ENCODE measurements around the gene IGF2BP2. TPM values are rescaled to one million over a fixed set of nuclear protein-coding genes. Genes with fewer than 3 reads are reported as not detected.

IGF2BP2 gene
- total and polyA plus RNA-seq, 10 donors, result 1.1 to 21.1 (median 12.0) TPM

- Histone ChIP-seq H3K4me3 (no peak overlapping the region), H3K36me3 (no peaks in the 10 kb centered on the region), H3K27me3 (replicated peaks in 1 of 7) (no peaks in the 10 kb centered on the region), H3K9me3 (no peaks in the 10 kb centered on the region), H3K27ac (no peak overlapping the region), H3K4me1 (peaks cover 0 to 20% (median 2%) of the 10 kb centered on the region in 6 donors)
- TF ChIP-seq CTCF (IDR thresholded peaks at IDR 0.05 in 8 of 11, conservative IDR thresholded peaks at IDR 0.05 in 3 of 11), result no peak
- TF ChIP-seq POLR2A (IDR thresholded peaks at IDR 0.05), result no peak
- TF ChIP-seq POLR2AphosphoS5 (IDR thresholded peaks at IDR 0.05), result no peak
- intact Hi-C loops (cut with DNase I; ENCODE audit: low total_unique reads), result no loop called here
- 24 to 45% (median 38%) methylated on average over 1 of the region's 1 CpG for WGBS, 5 donors
- DNase-seq, result no peak
These were observed 92.1 kb downstream of the IGF2BP2 start for GRCh38 chr3:185732782-185733181.

- no peak for DNase-seq
- WGBS, 5 donors, result 93 to 97% (median 96%) methylated on average over 8 of the region's 8 CpGs
- Histone ChIP-seq H3K36me3 (no peaks in the 10 kb centered on the region), H3K4me1 (peaks cover 0 to 20% (median 2%) of the 10 kb centered on the region in 6 donors), H3K27me3 (replicated peaks in 1 of 7) (no peaks in the 10 kb centered on the region), H3K4me3 (no peak overlapping the region), H3K27ac (no peak overlapping the region), H3K9me3 (no peaks in the 10 kb centered on the region)
- intact Hi-C loops (cut with DNase I; ENCODE audit: low total_unique reads), result no loop called here
- TF ChIP-seq POLR2A (IDR thresholded peaks at IDR 0.05) (no peak), CTCF (IDR thresholded peaks at IDR 0.05 in 8 of 11, conservative IDR thresholded peaks at IDR 0.05 in 3 of 11) (no peak), POLR2AphosphoS5 (IDR thresholded peaks at IDR 0.05) (no peak)
These were observed 94.3 kb downstream of the IGF2BP2 start for GRCh38 chr3:185730550-185730949.

- no peak overlapping the region for H3K27ac ChIP-seq
- WGBS, 5 donors, result 57 to 79% (median 64%) methylated on average over 7 of the region's 7 CpGs
- intact Hi-C loops (cut with DNase I; ENCODE audit: low total_unique reads), result no loop called here
- H3K4me3 ChIP-seq, result no peak overlapping the region
- peaks cover 0 to 20% (median 2%) of the 10 kb centered on the region in 6 donors for H3K4me1 ChIP-seq
- no peak for DNase-seq
- H3K9me3 ChIP-seq, result no peaks in the 10 kb centered on the region
- no peaks in the 10 kb centered on the region for H3K27me3 ChIP-seq (replicated peaks in 1 of 7)
- H3K36me3 ChIP-seq, result no peaks in the 10 kb centered on the region
- TF ChIP-seq POLR2A (IDR thresholded peaks at IDR 0.05), result no peak
- TF ChIP-seq POLR2AphosphoS5 (IDR thresholded peaks at IDR 0.05), result no peak
- TF ChIP-seq CTCF (IDR thresholded peaks at IDR 0.05 in 8 of 11, conservative IDR thresholded peaks at IDR 0.05 in 3 of 11), result no peak
These were observed 95.3 kb downstream of the IGF2BP2 start for GRCh38 chr3:185729337-185730055.

- no peak overlapping the region for H3K27ac ChIP-seq
- no peaks in the 10 kb centered on the region for H3K27me3 ChIP-seq (replicated peaks in 1 of 7)
- no peaks in the 10 kb centered on the region for H3K9me3 ChIP-seq
- intact Hi-C loops (cut with DNase I; ENCODE audit: low total_unique reads), result no loop called here
- no peak for TF ChIP-seq POLR2A (IDR thresholded peaks at IDR 0.05)
- no peak for TF ChIP-seq CTCF (IDR thresholded peaks at IDR 0.05 in 8 of 11, conservative IDR thresholded peaks at IDR 0.05 in 3 of 11)
- TF ChIP-seq POLR2AphosphoS5 (IDR thresholded peaks at IDR 0.05), result no peak
- no peak for DNase-seq
- peaks cover 0 to 14% (median under 1%) of the 10 kb centered on the region in 6 donors for H3K4me1 ChIP-seq
- H3K36me3 ChIP-seq, result no peaks in the 10 kb centered on the region
- 67 to 75% (median 72%) methylated on average over 10 of the region's 10 CpGs for WGBS, 5 donors
- H3K4me3 ChIP-seq, result no peak overlapping the region
These were observed 96.1 kb downstream of the IGF2BP2 start for GRCh38 chr3:185728630-185729336.
